Breast epithelium (tissue), 4 donors: Measurements from ENCODE around the gene SRSF4. TPM values are rescaled to one million over a fixed set of nuclear protein-coding genes. Genes with fewer than 3 reads are reported as not detected.
"Not testable (repeated sequence)": the region's sequence is repeated elsewhere in the genome, so short reads cannot be mapped to it uniquely, and the experiment has no call there.

Source experiments
- DNase-seq, 2 donors: peaks; one replicate each; pipeline ENCODE4 v3.0.0-alpha.2; 2019; ENCODE audit warnings: low spot score in 2 of 2
- H3K27ac ChIP-seq, 2 donors: fragments of 200-600 bp; sonication (generic) in 1 of 2; one replicate each; pipeline ENCODE4 v1.5.1; 2016 to 2019; ENCODE audit warnings: mild to moderate bottlenecking in 1 of 2
- H3K27me3 ChIP-seq, 2 donors: fragments of 200-600 bp; sonication (generic) in 1 of 2; one replicate each; pipeline versions ENCODE4 v1.5.1 to v1.6.0; 2017 to 2019; ENCODE audit warnings: control low read depth in 1 of 2, mild to moderate bottlenecking in 1 of 2
- H3K36me3 ChIP-seq: fragments of 200-600 bp; one replicate; pipeline ENCODE4 v1.5.1; 2019
- H3K4me1 ChIP-seq, 2 donors: fragments of 200-600 bp; sonication (generic); one replicate each; pipeline ENCODE4 v1.5.1; 2016 to 2019; ENCODE audit warnings: control low read depth in 1 of 2
- H3K4me3 ChIP-seq, 3 donors: fragments of 200-600 bp; sonication (generic); 1 replicate in 2 of 3; 2 replicates in 1 of 3; pipeline ENCODE4 v1.5.1; 2016 to 2019; ENCODE audit warnings: mild to moderate bottlenecking in 3 of 3, moderate library complexity in 2 of 3
- H3K9me3 ChIP-seq, 2 donors: fragments of 200-600 bp; sonication (generic) in 1 of 2; one replicate each; pipeline ENCODE4 v1.5.1; 2016 to 2019; ENCODE audit warnings: control low read depth in 1 of 2
- CTCF ChIP-seq, 3 donors: fragments of 450-650 bp; IDR thresholded peaks; one replicate each; pipeline ENCODE4 v1.5.1; 2016 to 2017; ENCODE audit warnings: antibody characterized with exemption in 3 of 3, mild to moderate bottlenecking in 3 of 3, moderate library complexity in 3 of 3
- POLR2A ChIP-seq: fragments of 450-650 bp; IDR thresholded peaks from one replicate; pipeline ENCODE4 v1.6.1; 2016; ENCODE audit warnings: antibody characterized with exemption, mild to moderate bottlenecking, moderate library complexity
- POLR2AphosphoS5 ChIP-seq, 3 donors: sonication (generic); formaldehyde crosslinking; IDR thresholded peaks; one replicate each; pipeline ENCODE4 v1.6.1; 2017; ENCODE audit warnings: antibody characterized with exemption in 3 of 3
- intact Hi-C: fragments of 100-400 bp; cut with DNase I; formaldehyde crosslinking; loops from one replicate; pipeline ENCODE4 v1.15.1; 2023; ENCODE audit warnings: low total_unique reads
- total RNA-seq, 3 donors: library from RNA; depleted of rRNA; stranded (reverse); fragments of >200 nt; gene quantifications; one replicate each; pipeline ENCODE4 v1.1.0, GENCODE V29; 2016

Gene SRSF4
- total RNA-seq, 3 donors from 2014 or later, result 79.7 to 86.2 (median 85.2) TPM

- intact Hi-C loops, result no loop called here
- H3K36me3 ChIP-seq, result no peaks in the 10 kb centered on the region
- no peak overlapping the region for H3K4me3 ChIP-seq
- no peaks in the 10 kb centered on the region for H3K4me1 ChIP-seq
- no peaks in the 10 kb centered on the region for H3K27me3 ChIP-seq
- DNase-seq, result no peak
- H3K9me3 ChIP-seq, result no peaks in the 10 kb centered on the region
- TF ChIP-seq POLR2A (no peak), CTCF (IDR thresholded peaks at IDR 0.05) (no peak), POLR2AphosphoS5 (IDR thresholded peaks at IDR 0.05) (no peak)
- no peak overlapping the region for H3K27ac ChIP-seq
Measured at GRCh38 chr1:29144178-29144577, 37.5 kb downstream of the SRSF4 start.

DNA sequence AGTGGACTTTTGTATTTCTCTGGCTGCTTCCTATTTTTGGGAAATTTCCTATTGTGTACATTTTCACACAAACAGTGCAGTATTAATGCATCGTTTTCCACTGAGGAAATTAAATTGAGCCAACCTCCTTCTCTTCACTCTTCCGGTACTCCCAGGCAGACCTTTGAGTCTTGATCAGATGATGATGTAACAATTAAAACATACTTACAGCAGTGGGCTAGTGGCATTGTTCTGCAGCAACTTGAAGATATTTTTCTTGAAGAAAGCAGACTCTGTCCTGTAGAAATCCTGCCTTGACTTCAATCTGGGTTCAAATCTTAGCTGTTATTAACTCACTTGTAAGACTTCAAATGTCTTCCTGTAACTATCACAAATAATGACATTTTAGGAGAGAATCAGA lies 39.0 kb downstream of the SRSF4 start:
- no peaks in the 10 kb centered on the region for H3K36me3 ChIP-seq
- no peaks in the 10 kb centered on the region for H3K27me3 ChIP-seq
- no peak overlapping the region for H3K27ac ChIP-seq
- no peak for DNase-seq
- no peaks in the 10 kb centered on the region for H3K4me1 ChIP-seq
- no peaks in the 10 kb centered on the region for H3K9me3 ChIP-seq
- intact Hi-C loops, result no loop called here
- TF ChIP-seq CTCF (IDR thresholded peaks at IDR 0.05) (no peak), POLR2A (no peak), POLR2AphosphoS5 (IDR thresholded peaks at IDR 0.05) (no peak)
- H3K4me3 ChIP-seq, result no peak overlapping the region

- H3K4me1 ChIP-seq, result no peaks in the 10 kb centered on the region
- no peaks in the 10 kb centered on the region for H3K27me3 ChIP-seq
- no peak overlapping the region for H3K27ac ChIP-seq
- H3K9me3 ChIP-seq, result no peaks in the 10 kb centered on the region
- no peak overlapping the region for H3K4me3 ChIP-seq
- intact Hi-C loops, result no loop called here
- DNase-seq, result no peak
- no peak for TF ChIP-seq POLR2AphosphoS5 (IDR thresholded peaks at IDR 0.05)
- no peak for TF ChIP-seq CTCF (IDR thresholded peaks at IDR 0.05)
- no peak for TF ChIP-seq POLR2A
- no peaks in the 10 kb centered on the region for H3K36me3 ChIP-seq
Measured at GRCh38 chr1:29136391-29136915, 45.2 kb downstream of the SRSF4 start.

DNA sequence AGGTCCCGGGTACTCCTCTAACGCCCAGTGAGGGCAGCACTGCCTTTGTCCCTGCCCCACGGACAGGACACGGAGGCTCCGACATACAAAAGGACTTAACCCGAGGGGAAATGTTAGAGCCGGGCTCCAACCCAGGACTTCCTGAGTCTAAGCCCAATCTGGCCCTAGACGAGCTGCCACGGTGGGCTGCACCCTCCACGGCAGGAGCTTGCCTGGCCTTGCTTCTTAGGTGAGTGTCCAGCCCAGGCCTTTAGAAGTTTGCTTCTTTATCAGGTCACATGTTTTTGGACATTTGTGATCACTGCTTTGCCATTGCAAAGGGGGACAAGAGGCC lies 47.0 kb downstream of the SRSF4 start:
- no peaks in the 10 kb centered on the region for H3K4me1 ChIP-seq
- H3K27me3 ChIP-seq, result no peaks in the 10 kb centered on the region
- no peaks in the 10 kb centered on the region for H3K9me3 ChIP-seq
- H3K4me3 ChIP-seq, result no peak overlapping the region
- no peaks in the 10 kb centered on the region for H3K36me3 ChIP-seq
- intact Hi-C loops, result no loop called here
- H3K27ac ChIP-seq, result no peak overlapping the region
- DNase-seq, result no peak
- TF ChIP-seq POLR2A (no peak), CTCF (IDR thresholded peaks at IDR 0.05) (no peak), POLR2AphosphoS5 (IDR thresholded peaks at IDR 0.05) (no peak)

DNA sequence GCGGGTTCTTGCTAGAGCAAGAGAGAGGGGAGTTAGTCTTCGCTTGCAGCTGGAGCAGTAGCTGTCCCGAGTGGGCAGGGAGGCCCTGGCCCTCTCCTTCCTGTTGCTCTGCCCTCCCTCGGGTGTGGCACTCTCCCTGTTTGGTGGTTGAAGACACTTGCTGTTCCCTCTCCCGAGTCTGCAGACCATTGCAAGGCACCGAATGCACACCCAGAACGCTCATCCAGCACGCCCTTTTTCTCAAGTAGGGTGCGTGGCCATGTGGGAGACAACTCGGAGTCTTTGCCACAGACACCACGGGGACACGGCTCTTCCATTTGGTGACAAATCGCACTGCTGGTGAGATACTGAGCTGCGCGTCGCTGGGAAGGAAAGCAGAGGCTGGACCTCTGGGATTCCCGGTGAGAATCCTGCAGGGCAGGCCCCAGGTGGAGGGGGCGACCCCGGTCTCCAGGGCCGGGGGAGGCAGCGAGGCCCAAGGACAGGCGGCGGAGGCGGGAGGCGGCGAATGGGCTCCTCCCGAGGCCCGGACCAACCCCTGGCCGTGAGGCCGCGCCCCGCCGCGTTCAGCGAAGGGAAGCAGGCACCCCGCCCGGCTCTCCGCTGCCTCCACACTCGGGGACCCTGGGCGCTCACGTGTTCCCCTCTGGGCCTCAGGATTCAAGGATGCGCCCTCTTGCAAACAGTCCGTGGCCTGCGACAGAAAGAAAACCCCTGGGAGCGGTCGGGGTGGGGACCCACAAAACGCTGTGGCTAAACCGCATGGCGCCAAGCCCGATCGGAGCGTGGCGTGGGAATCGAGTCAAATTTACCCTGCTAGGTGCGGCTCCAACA lies 47.6 kb downstream of the SRSF4 start:
- no peaks in the 10 kb centered on the region for H3K27me3 ChIP-seq
- H3K4me1 ChIP-seq, result no peaks in the 10 kb centered on the region
- no peak for DNase-seq
- TF ChIP-seq POLR2AphosphoS5 (IDR thresholded peaks at IDR 0.05), result no peak
- TF ChIP-seq POLR2A, result no peak
- no peak for TF ChIP-seq CTCF (IDR thresholded peaks at IDR 0.05)
- no peak overlapping the region for H3K27ac ChIP-seq
- H3K9me3 ChIP-seq, result no peaks in the 10 kb centered on the region
- intact Hi-C loops, result no loop called here
- no peaks in the 10 kb centered on the region for H3K36me3 ChIP-seq
- peak overlapping the region in 1 of 3 donors; percentile 7 for H3K4me3 ChIP-seq

DNA sequence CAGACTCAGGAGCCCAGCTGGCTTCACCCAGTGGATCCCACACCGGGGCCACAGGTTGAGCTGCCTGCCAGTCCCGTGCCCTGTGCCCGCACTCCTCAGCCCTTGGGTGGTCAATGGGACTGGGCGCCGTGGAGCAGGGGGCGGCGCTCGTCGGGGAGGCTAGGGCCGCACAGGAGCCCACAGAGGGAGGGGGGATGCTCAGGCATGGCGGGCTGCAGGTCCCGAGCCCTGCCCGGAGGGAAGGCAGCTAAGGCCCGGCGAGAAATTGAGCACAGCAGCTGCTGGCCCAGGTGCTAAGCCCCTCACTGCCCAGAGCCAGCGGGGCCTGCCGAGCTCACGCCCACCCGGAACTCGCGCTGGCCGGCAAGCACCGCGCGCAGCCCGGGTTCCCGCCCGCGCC lies 50.6 kb downstream of the SRSF4 start:
- DNase-seq, H3K4me1 ChIP-seq, intact Hi-C loops, H3K36me3 ChIP-seq, H3K27ac ChIP-seq, H3K9me3 ChIP-seq, H3K27me3 ChIP-seq, H3K4me3 ChIP-seq: not testable (repeated sequence)
